A549 (cell line): ENCODE measurements around the gene KNCN.

Source experiments
- BCL3 ChIP-seq: fragments of >200 bp; sonication (Bioruptor Twin); formaldehyde crosslinking; IDR thresholded peaks from 3 replicates; pipeline ENCODE4 v1.6.1; 2016
- CHD2 ChIP-seq: fragments of 150-350 bp; IDR thresholded peaks from 2 replicates; pipeline ENCODE4 v1.6.1; 2014; ENCODE audit warnings: low read length; ENCODE audit not compliant: partially characterized antibody
- EHMT2 ChIP-seq: fragments of 200-600 bp; sonication (generic); IDR thresholded peaks from 2 replicates; pipeline ENCODE4 v1.6.1; 2016; ENCODE audit warnings: antibody characterized with exemption, low read depth, mild to moderate bottlenecking, moderate library complexity
- JUN ChIP-seq, 2 experiments: fragments of >200 bp; sonication (Bioruptor Twin); formaldehyde crosslinking; IDR thresholded peaks; 2 replicates in 1 of 2; 3 replicates in 1 of 2; pipeline ENCODE4 v1.6.1; 2016 to 2017
- MAZ ChIP-seq: fragments of 150-350 bp; IDR thresholded peaks from 2 replicates; pipeline ENCODE4 v1.6.1; 2014; ENCODE audit warnings: antibody characterized with exemption, low read depth, low read length, borderline replicate concordance
- NPAS2 ChIP-seq: fragments of 250-450 bp; sonication (Bioruptor Pico); IDR thresholded peaks from 2 replicates; pipeline ENCODE4 v1.8.0; 2022; ENCODE audit warnings: mild to moderate bottlenecking, moderate library complexity, borderline replicate concordance
- SREBF2 ChIP-seq: fragments of 450-650 bp; IDR thresholded peaks from 2 replicates; pipeline ENCODE4 v1.6.1; 2014; ENCODE audit warnings: mild to moderate bottlenecking, moderate library complexity
- TF ChIP-seq, protein P1 (sequence below): fragments of 150-350 bp; IDR thresholded peaks from 2 replicates; pipeline ENCODE4 v1.6.1; 2014; ENCODE audit warnings: low read depth, mild to moderate bottlenecking, low read length
- TF ChIP-seq, protein P2 (sequence below): fragments of >200 bp; sonication (Bioruptor Twin); formaldehyde crosslinking; IDR thresholded peaks from 3 replicates; pipeline ENCODE4 v1.5.1; 2016
- TF ChIP-seq, protein P3 (sequence below): fragments of 250-450 bp; sonication (Bioruptor Pico); IDR thresholded peaks from 2 replicates; pipeline ENCODE4 v1.5.0; 2021; ENCODE audit warnings: mild to moderate bottlenecking, moderate library complexity, borderline replicate concordance
- TF ChIP-seq, protein P4 (sequence below): IDR thresholded peaks from 2 replicates; pipeline ENCODE4 v1.6.1; 2012

DNA sequence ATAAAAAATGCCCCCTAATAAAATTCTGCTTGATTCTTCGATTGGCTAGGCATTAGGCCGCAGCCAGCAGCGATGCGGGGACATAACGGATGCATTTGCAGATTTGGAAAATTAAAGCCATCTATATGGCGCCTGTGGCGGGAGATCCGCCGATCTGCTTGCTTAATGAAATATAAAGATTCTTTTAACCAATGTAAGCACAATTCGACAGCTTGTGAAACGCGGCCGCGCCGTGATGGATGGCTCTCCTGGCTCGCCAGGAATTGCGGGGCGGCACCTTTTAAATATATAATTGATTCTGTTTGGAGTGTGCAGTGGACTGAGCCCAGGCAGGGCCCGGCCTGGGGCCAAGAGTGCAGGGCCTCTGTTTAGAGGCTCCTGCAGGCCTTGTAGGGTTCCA, 53.8 kb downstream of the KNCN start:
- TF ChIP-seq BCL3, result no peak
- TF ChIP-seq, protein P1, sequence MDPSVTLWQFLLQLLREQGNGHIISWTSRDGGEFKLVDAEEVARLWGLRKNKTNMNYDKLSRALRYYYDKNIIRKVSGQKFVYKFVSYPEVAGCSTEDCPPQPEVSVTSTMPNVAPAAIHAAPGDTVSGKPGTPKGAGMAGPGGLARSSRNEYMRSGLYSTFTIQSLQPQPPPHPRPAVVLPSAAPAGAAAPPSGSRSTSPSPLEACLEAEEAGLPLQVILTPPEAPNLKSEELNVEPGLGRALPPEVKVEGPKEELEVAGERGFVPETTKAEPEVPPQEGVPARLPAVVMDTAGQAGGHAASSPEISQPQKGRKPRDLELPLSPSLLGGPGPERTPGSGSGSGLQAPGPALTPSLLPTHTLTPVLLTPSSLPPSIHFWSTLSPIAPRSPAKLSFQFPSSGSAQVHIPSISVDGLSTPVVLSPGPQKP, result no peak
- TF ChIP-seq CHD2, result no peak
- TF ChIP-seq, protein P2, sequence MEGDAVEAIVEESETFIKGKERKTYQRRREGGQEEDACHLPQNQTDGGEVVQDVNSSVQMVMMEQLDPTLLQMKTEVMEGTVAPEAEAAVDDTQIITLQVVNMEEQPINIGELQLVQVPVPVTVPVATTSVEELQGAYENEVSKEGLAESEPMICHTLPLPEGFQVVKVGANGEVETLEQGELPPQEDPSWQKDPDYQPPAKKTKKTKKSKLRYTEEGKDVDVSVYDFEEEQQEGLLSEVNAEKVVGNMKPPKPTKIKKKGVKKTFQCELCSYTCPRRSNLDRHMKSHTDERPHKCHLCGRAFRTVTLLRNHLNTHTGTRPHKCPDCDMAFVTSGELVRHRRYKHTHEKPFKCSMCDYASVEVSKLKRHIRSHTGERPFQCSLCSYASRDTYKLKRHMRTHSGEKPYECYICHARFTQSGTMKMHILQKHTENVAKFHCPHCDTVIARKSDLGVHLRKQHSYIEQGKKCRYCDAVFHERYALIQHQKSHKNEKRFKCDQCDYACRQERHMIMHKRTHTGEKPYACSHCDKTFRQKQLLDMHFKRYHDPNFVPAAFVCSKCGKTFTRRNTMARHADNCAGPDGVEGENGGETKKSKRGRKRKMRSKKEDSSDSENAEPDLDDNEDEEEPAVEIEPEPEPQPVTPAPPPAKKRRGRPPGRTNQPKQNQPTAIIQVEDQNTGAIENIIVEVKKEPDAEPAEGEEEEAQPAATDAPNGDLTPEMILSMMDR, result no peak
- TF ChIP-seq SREBF2, result no peak
- TF ChIP-seq, protein P3, sequence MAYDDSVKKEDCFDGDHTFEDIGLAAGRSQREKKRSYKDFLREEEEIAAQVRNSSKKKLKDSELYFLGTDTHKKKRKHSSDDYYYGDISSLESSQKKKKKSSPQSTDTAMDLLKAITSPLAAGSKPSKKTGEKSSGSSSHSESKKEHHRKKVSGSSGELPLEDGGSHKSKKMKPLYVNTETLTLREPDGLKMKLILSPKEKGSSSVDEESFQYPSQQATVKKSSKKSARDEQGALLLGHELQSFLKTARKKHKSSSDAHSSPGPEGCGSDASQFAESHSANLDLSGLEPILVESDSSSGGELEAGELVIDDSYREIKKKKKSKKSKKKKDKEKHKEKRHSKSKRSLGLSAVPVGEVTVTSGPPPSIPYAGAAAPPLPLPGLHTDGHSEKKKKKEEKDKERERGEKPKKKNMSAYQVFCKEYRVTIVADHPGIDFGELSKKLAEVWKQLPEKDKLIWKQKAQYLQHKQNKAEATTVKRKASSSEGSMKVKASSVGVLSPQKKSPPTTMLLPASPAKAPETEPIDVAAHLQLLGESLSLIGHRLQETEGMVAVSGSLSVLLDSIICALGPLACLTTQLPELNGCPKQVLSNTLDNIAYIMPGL (CRISPR knock-in tag), result no peak
- TF ChIP-seq EHMT2, result no peak
- TF ChIP-seq, protein P4, sequence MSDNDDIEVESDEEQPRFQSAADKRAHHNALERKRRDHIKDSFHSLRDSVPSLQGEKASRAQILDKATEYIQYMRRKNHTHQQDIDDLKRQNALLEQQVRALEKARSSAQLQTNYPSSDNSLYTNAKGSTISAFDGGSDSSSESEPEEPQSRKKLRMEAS, result no peak
- TF ChIP-seq NPAS2 (CRISPR knock-in tag), result no peak
- TF ChIP-seq MAZ, result no peak
- no peak for TF ChIP-seq JUN (IDR thresholded peaks at IDR 0.05)
